BJ (cell line): ENCODE results near the gene ZBTB38. TPM values are rescaled to one million over a fixed set of nuclear protein-coding genes. Genes with fewer than 3 reads are reported as not detected.

Source experiments
- CTCF ChIA-PET: fragments of 350-600 bp; formaldehyde crosslinking; extraction: SDS; loops from one replicate; lab custom pipeline; 2021; ENCODE audit warnings: antibody characterized with exemption, inconsistent platforms; lab: Yijun Ruan, JAX
- POLR2A ChIA-PET: fragments of 300-600 bp; sonication (Branson Sonifier 250); formaldehyde crosslinking; extraction: SDS; loops from one replicate; lab custom pipeline; 2021; ENCODE audit warnings: antibody characterized with exemption; lab: Charles Lee
- DNase-seq: peaks from one replicate; pipeline ENCODE4 v3.0.0-alpha.2; 2011; ENCODE audit warnings: low read depth
- H3K27me3 ChIP-seq: 2 replicates; pipeline ENCODE4 v1.6.0; 2011; ENCODE audit warnings: low read length; ENCODE audit not compliant: control insufficient read depth, insufficient read depth
- H3K36me3 ChIP-seq: 2 replicates; pipeline ENCODE4 v1.5.1; 2011; ENCODE audit warnings: low read length; ENCODE audit not compliant: control insufficient read depth, insufficient read depth
- H3K4me3 ChIP-seq: 2 replicates; pipeline ENCODE4 v1.5.1; 2011; ENCODE audit warnings: low read depth, mild to moderate bottlenecking, control low read depth, low read length
- CTCF ChIP-seq: IDR thresholded peaks from 2 replicates; pipeline ENCODE4 v1.5.1; 2011; ENCODE audit warnings: low read depth, mild to moderate bottlenecking, control low read depth, inconsistent platforms, low read length, moderate library complexity; ENCODE audit not compliant: insufficient read depth
- polyA plus RNA-seq: library from polyadenylated mRNA; depleted of rRNA; stranded (reverse); fragments of >200 nt; gene quantifications from 2 replicates; pipeline ENCODE4 v1.2.3, GENCODE V29; 2011

Gene ZBTB38
- polyA plus RNA-seq, 1 experiment = 62.0 TPM

DNA sequence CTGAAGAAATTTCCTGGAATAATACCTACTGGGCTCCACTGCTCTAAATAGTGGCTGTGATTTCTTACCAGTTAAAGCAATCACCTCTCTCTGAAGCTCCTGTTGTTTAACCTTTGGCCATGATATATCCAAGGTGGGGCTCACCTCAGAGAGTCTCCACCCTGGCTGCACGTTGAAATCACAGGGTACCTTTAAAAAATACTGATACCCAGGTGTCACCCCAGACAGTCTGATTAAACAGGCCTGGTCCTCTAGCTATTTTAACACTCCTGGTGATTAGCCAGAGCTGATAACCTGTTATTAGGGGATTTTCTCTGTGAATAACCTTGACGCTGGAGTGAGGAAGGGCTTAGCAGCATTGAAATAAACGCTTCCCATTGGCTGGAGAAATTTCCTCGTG is 22.3 kb upstream of the ZBTB38 start:
- ChIA-PET POLR2A (no interaction called here), CTCF (interaction anchor here (0.9 to 3.0 kb wide), 6 partner anchors 8 to 114 kb away, joined by 3 to 15 read pairs (median 4); partner anchors contain the start of gene PXYLP1)
- no peak overlapping the region for H3K4me3 ChIP-seq
- H3K27me3 ChIP-seq = no peaks in the 10 kb centered on the region
- H3K36me3 ChIP-seq = no peaks in the 10 kb centered on the region
- no peak for DNase-seq
- no peak for TF ChIP-seq CTCF

GRCh38 chr3:141346418-141346817 is 21.9 kb upstream of the ZBTB38 start:
- TF ChIP-seq CTCF = no peak
- CTCF ChIA-PET = interaction anchor here (1.2 to 3.0 kb wide), 4 partner anchors 9 to 114 kb away, joined by 3 to 15 read pairs (median 7); partner anchors contain the start of gene PXYLP1
- POLR2A ChIA-PET = no interaction called here
- Histone ChIP-seq H3K27me3 (no peaks in the 10 kb centered on the region), H3K36me3 (no peaks in the 10 kb centered on the region), H3K4me3 (no peak overlapping the region)
- no peak for DNase-seq

GRCh38 chr3:141346839-141347238 is 21.5 kb upstream of the ZBTB38 start:
- POLR2A ChIA-PET = no interaction called here
- no peaks in the 10 kb centered on the region for H3K27me3 ChIP-seq
- H3K4me3 ChIP-seq = no peak overlapping the region
- no peak for TF ChIP-seq CTCF
- CTCF ChIA-PET = interaction anchor here (1.2 to 3.0 kb wide), 3 partner anchors 10 to 108 kb away, joined by 5 to 15 read pairs (median 9); no protein-coding TSS in a partner anchor
- no peak for DNase-seq
- no peaks in the 10 kb centered on the region for H3K36me3 ChIP-seq

- ChIA-PET CTCF (interaction anchor here (1.3 to 2.6 kb wide), 3 partner anchors 11 to 106 kb away, joined by 3 to 20 read pairs (median 6); no protein-coding TSS in a partner anchor), POLR2A (no interaction called here)
- no peaks in the 10 kb centered on the region for H3K27me3 ChIP-seq
- TF ChIP-seq CTCF = no peak
- no peaks in the 10 kb centered on the region for H3K36me3 ChIP-seq
- no peak for DNase-seq
- no peak overlapping the region for H3K4me3 ChIP-seq
These were observed 19.5 kb upstream of the ZBTB38 start for GRCh38 chr3:141348837-141349236.

DNA sequence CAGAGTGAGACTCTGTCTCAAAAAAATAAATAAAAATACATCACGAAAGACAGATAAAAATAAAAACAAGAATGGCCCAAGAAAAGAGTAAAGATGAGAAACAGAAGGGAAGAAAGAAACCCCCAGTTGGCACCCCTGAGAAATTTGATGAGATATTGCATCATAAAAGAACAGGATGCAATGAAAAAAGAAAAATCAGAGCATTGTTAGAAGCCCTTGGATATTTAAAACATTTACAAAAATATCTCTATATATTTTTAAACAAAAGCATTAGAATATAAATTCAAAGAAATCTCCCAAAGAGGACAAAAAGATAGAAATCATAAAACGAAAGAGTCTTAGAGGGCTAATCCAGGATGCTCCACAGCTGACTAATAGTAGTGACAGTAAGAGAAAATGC is 18.6 kb upstream of the ZBTB38 start:
- CTCF ChIA-PET = interaction anchor here (2.4 to 2.6 kb wide), 2 partner anchors 10 to 106 kb away, joined by 6 to 20 read pairs; no protein-coding TSS in a partner anchor
- POLR2A ChIA-PET = no interaction called here
- no peak for DNase-seq

More for the DNA sequence above, 18.6 kb upstream of the ZBTB38 start:
- no peaks in the 10 kb centered on the region for H3K27me3 ChIP-seq
- H3K4me3 ChIP-seq = no peak overlapping the region
- no peak for TF ChIP-seq CTCF
- H3K36me3 ChIP-seq = no peaks in the 10 kb centered on the region
